Tibial artery (tissue), 4 donors: Measurements from ENCODE around the gene PGBD2.

Source experiments
- DNase-seq, 2 donors: peaks; one replicate each; pipeline ENCODE4 v3.0.0-alpha.2; 2019
- H3K27ac ChIP-seq, 2 donors: fragments of 200-600 bp; sonication (generic) in 1 of 2; 1 replicate in 1 of 2; 2 replicates in 1 of 2; pipeline ENCODE4 v1.5.1; 2018 to 2019; ENCODE audit warnings: mild to moderate bottlenecking in 1 of 2
- H3K27me3 ChIP-seq, 2 donors: fragments of 200-600 bp; sonication (generic) in 1 of 2; one replicate each; pipeline versions ENCODE4 v1.5.1 to v1.6.0; 2016 to 2019
- H3K36me3 ChIP-seq, 3 donors: fragments of 200-600 bp; sonication (generic) in 2 of 3; one replicate each; pipeline ENCODE4 v1.5.1; 2016 to 2019; ENCODE audit warnings: mild to moderate bottlenecking in 2 of 3
- H3K4me1 ChIP-seq, 4 donors: fragments of 200-600 bp; sonication (generic) in 2 of 4; 1 replicate in 3 of 4; 2 replicates in 1 of 4; pipeline ENCODE4 v1.5.1; 2016 to 2019
- H3K4me3 ChIP-seq, 2 donors: fragments of 200-600 bp; sonication (generic) in 1 of 2; 1 replicate in 1 of 2; 2 replicates in 1 of 2; pipeline ENCODE4 v1.5.1; 2018 to 2019; ENCODE audit warnings: mild to moderate bottlenecking in 2 of 2
- H3K9me3 ChIP-seq, 3 donors: fragments of 200-600 bp; sonication (generic) in 1 of 3; one replicate each; pipeline ENCODE4 v1.5.1; 2016 to 2019
- intact Hi-C: fragments of 100-400 bp; cut with DNase I; formaldehyde crosslinking; loops from one replicate; pipeline ENCODE4 v1.15.0; 2023; ENCODE audit warnings: low total_unique reads
- TF ChIP-seq, protein P1 (sequence below), 2 experiments: fragments of 200-600 bp in 1 of 2; fragments of 450-650 bp in 1 of 2; IDR thresholded peaks; one replicate each; pipeline ENCODE4 v1.5.1; 2017 to 2019; ENCODE audit warnings: antibody characterized with exemption in 2 of 2, mild to moderate bottlenecking in 1 of 2, moderate library complexity in 1 of 2

PGBD2 gene, protein sequence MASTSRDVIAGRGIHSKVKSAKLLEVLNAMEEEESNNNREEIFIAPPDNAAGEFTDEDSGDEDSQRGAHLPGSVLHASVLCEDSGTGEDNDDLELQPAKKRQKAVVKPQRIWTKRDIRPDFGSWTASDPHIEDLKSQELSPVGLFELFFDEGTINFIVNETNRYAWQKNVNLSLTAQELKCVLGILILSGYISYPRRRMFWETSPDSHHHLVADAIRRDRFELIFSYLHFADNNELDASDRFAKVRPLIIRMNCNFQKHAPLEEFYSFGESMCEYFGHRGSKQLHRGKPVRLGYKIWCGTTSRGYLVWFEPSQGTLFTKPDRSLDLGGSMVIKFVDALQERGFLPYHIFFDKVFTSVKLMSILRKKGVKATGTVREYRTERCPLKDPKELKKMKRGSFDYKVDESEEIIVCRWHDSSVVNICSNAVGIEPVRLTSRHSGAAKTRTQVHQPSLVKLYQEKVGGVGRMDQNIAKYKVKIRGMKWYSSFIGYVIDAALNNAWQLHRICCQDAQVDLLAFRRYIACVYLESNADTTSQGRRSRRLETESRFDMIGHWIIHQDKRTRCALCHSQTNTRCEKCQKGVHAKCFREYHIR

DNA sequence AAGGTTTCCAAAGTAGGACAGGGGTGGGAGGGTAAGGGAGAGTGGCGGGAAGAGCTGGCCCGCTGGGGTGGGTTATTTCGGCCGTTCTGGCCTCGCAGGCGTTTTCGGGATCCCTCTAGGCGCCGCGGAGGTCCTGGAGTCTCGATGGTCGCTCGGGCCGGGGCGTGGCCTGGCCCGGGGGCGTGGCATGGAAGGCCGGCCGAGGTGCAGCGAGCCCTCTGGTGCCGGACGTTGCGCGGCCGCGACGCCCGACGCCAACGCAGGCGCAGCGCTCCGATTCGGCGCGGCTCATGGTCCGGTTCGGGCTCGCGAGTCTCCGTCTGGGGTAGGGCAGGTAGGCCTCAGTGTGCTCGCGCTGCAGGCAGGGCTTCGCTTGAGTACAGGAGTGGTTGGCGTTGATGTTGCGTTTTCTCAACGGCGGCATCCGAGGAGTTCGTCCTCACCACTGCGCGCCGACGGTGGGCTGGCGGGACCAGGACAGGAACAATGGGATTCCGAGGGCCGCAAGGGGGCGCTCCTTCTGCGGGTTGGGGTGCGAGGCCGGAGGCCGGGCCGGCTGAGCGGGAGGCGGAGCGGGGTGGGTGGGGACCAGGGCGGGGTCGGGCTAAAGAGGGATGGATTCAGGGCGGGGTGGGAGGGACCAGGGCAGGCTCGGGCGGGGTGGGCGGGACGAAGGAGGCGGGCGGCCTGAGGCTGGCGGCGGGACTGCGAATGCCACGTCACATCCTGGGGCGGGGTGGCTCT lies at the start of gene PGBD2:
TSS of gene PGBD2 (plus strand) at position 227 of the 744 bp plus-strand sequence. CDS start 7,628 bp downstream, outside the sequence.
- Histone ChIP-seq H3K27ac (peak within 1 kb of the TSS; percentile 78 to 90), H3K4me3 (peak within 1 kb of the TSS; percentile 56 to 79), H3K4me1 (peaks cover 0 to 13% (median 5%) of the 10 kb centered on the region in 4 donors), H3K9me3 (no peaks in the 10 kb centered on the region), H3K36me3 (no peaks in the 10 kb centered on the region), H3K27me3 (no peaks in the 10 kb centered on the region)
- TF ChIP-seq, protein P1, sequence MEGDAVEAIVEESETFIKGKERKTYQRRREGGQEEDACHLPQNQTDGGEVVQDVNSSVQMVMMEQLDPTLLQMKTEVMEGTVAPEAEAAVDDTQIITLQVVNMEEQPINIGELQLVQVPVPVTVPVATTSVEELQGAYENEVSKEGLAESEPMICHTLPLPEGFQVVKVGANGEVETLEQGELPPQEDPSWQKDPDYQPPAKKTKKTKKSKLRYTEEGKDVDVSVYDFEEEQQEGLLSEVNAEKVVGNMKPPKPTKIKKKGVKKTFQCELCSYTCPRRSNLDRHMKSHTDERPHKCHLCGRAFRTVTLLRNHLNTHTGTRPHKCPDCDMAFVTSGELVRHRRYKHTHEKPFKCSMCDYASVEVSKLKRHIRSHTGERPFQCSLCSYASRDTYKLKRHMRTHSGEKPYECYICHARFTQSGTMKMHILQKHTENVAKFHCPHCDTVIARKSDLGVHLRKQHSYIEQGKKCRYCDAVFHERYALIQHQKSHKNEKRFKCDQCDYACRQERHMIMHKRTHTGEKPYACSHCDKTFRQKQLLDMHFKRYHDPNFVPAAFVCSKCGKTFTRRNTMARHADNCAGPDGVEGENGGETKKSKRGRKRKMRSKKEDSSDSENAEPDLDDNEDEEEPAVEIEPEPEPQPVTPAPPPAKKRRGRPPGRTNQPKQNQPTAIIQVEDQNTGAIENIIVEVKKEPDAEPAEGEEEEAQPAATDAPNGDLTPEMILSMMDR (IDR thresholded peaks at IDR 0.05): peak; percentile 31 to 57
- intact Hi-C loops: no loop called here
- peak; percentile 93 to 94 for DNase-seq

DNA sequence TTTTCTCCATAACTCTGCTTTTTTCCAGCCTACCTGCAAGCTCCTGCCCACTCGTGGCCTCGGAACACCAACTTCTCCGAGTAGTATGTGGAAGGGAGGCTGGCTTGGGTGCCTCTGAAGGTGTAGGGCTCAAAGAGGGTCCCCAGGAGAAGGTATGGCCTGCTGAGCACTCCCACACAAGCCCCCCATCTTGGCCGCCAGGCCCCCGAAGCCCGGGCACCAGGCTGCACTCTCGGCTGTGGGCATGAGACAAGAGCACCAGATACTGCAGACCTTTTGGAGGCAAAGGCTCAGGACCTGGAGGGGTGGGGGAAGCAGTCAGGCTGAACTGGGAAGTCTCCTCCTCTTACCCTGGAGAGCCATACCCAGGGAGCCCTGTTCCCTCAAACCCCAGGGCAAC lies 48.8 kb upstream of the PGBD2 start:
- peak in 1 of 2 donors; percentile 52 for DNase-seq
- Histone ChIP-seq H3K27me3 (no peaks in the 10 kb centered on the region), H3K36me3 (peaks cover 0 to 23% (median 0%) of the 10 kb centered on the region in 3 donors), H3K27ac (no peak overlapping the region), H3K4me3 (no peak overlapping the region), H3K9me3 (no peaks in the 10 kb centered on the region), H3K4me1 (peaks cover 0 to 24% (median 16%) of the 10 kb centered on the region in 4 donors)
- TF ChIP-seq, protein P1 (IDR thresholded peaks at IDR 0.05): no peak
- intact Hi-C loops: no loop called here

DNA sequence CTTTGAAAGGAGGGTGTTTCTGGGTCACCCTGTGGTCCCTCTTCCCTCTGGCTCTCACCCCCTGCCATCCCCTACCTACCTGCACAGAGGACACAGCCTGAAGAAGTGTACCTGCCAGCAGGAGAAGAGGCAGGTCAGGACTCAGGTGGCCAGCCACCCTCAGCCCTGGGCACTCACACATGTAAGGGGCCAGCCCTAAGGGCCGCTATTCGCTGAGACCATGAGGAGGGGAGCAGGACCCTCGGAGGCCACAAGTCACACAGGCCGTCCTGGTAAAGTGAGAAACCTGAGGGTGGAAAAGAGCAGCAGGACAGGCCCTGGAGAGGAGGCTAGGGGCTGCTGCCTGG lies 48.3 kb upstream of the PGBD2 start:
- Histone ChIP-seq H3K27me3 (no peaks in the 10 kb centered on the region), H3K36me3 (peaks cover 0 to 23% (median 0%) of the 10 kb centered on the region in 3 donors), H3K9me3 (no peaks in the 10 kb centered on the region), H3K27ac (peak overlapping the region; percentile 88 to 96), H3K4me3 (peak overlapping the region; percentile 55 to 58), H3K4me1 (peaks cover 0 to 28% (median 19%) of the 10 kb centered on the region in 4 donors)
- DNase-seq: no peak
- TF ChIP-seq, protein P1 (IDR thresholded peaks at IDR 0.05): no peak
- intact Hi-C loops: loop anchor here (2.0 kb wide), 1 partner anchor 19 kb away; the partner anchor contains the start of gene ZNF672

DNA sequence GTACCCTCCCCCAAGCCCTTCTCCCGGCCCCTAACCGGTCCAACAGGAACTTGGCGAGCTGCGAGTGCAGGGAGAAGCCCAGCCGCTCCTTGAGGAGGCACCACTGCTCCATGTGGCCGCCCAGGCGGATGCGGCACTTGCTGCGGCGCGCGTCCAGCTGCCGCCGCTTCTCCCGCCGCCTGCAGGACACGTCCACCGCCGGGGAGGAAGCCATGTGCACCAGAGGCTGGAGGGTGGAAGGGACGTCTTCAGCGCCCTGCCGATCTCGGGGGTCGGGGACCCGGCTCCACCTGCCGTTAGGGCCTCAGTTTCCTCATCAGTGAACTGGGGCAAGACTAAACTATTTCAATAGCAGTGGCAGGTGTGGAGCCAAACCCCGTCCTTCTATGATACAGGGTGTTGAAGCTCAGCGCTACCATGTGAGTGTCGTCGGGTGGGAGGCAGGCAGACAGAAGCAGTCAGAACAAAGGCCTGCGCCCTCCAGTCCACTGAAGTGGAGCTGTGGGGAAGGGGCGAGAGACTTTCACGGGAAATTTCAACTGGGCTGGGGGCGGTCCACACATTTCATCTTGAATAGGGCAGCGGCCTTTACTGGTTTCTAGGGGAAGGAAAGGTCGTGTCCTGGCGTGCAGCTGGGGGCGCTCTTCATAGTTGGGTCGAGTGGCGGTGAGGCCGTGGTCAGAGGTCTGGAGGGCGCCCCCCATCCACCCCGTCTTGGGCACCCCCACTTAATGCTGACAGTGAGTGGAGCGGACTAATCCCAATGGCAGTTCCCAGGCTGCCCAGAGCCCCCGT lies 47.7 kb upstream of the PGBD2 start:
- H3K4me3 ChIP-seq: peak overlapping the region; percentile 55 to 58
- intact Hi-C loops: loop anchor here (2.0 kb wide), 1 partner anchor 19 kb away; the partner anchor contains the start of gene ZNF672
- H3K4me1 ChIP-seq: peaks cover 0 to 30% (median 22%) of the 10 kb centered on the region in 4 donors
- no peaks in the 10 kb centered on the region for H3K9me3 ChIP-seq
- peaks cover 0 to 19% (median 0%) of the 10 kb centered on the region in 3 donors for H3K36me3 ChIP-seq
- peak; percentile 52 to 86 for DNase-seq
- H3K27ac ChIP-seq: peak overlapping the region; percentile 88 to 96
- H3K27me3 ChIP-seq: no peaks in the 10 kb centered on the region
- TF ChIP-seq, protein P1 (IDR thresholded peaks at IDR 0.05): peak; percentile 29 to 30
